ENCODE data around the gene RBM44.

- TF ChIP-seq POLR2A (IDR thresholded peaks at IDR 0.05) (no peak), CTCF (IDR thresholded peaks at IDR 0.05) (no peak)
These were observed 67.6 kb downstream of the RBM44 start for GRCh38 chr2:237866101-237866621.
